Spleen (tissue), 11 donors: Measurements from ENCODE around the gene SLIT1. TPM values are rescaled to one million over a fixed set of nuclear protein-coding genes. Genes with fewer than 3 reads are reported as not detected.

Experiments used
- DNase-seq: peaks from one replicate; pipeline ENCODE4 v3.0.0-alpha.2; 2020
- H3K27ac ChIP-seq, 8 donors: fragments of 200-600 bp; sonication (generic) in 7 of 8; 1 replicate in 4 of 8; 2 replicates in 4 of 8; pipeline versions ENCODE4 v1.5.0 to v1.8.0; 2016 to 2021; ENCODE audit warnings: inconsistent platforms in 4 of 8, mild to moderate bottlenecking in 4 of 8, moderate library complexity in 1 of 8
- H3K27me3 ChIP-seq, 7 donors: fragments of 200-600 bp; sonication (generic) in 6 of 7; replicated peaks in 1 of 7; 1 replicate in 4 of 7; 2 replicates in 3 of 7; pipeline versions ENCODE4 v1.5.0 to v1.8.0; 2016 to 2021; ENCODE audit warnings: inconsistent platforms in 3 of 7, mild to moderate bottlenecking in 1 of 7
- H3K36me3 ChIP-seq, 6 donors: fragments of 200-600 bp; sonication (generic) in 5 of 6; 1 replicate in 4 of 6; 2 replicates in 2 of 6; pipeline versions ENCODE4 v1.5.0 to v1.8.0; 2016 to 2021; ENCODE audit warnings: inconsistent platforms in 2 of 6
- H3K4me1 ChIP-seq, 6 donors: fragments of 200-600 bp; sonication (generic) in 5 of 6; 1 replicate in 3 of 6; 2 replicates in 3 of 6; pipeline versions ENCODE4 v1.5.0 to v1.8.0; 2016 to 2021; ENCODE audit warnings: inconsistent platforms in 3 of 6
- H3K4me3 ChIP-seq, 8 donors: fragments of 200-600 bp; sonication (generic) in 7 of 8; 1 replicate in 4 of 8; 2 replicates in 4 of 8; pipeline versions ENCODE4 v1.5.0 to v1.8.0; 2016 to 2021; ENCODE audit warnings: inconsistent platforms in 4 of 8, mild to moderate bottlenecking in 4 of 8, moderate library complexity in 2 of 8
- H3K9me3 ChIP-seq, 8 donors: fragments of 200-600 bp; sonication (generic) in 7 of 8; 1 replicate in 4 of 8; 2 replicates in 4 of 8; pipeline versions ENCODE4 v1.5.0 to v1.8.0; 2016 to 2021; ENCODE audit warnings: inconsistent platforms in 4 of 8
- POLR2A ChIP-seq, 3 donors: fragments of 450-650 bp; IDR thresholded peaks; one replicate each; pipeline ENCODE4 v1.5.1; 2017; ENCODE audit warnings: antibody characterized with exemption in 3 of 3, mild to moderate bottlenecking in 1 of 3
- POLR2AphosphoS5 ChIP-seq, 3 donors: sonication (generic); formaldehyde crosslinking; IDR thresholded peaks; one replicate each; pipeline ENCODE4 v1.5.1; 2017; ENCODE audit warnings: antibody characterized with exemption in 3 of 3
- WGBS, 5 donors: extraction: QIAGEN DNeasy Blood & Tissue Kit in 3 of 5; methylation state at CpG; one replicate each; pipeline versions ENCODE4 v1.1.5 to v1.1.7; 2013 to 2018; 5-methylcytosine and 5-hydroxymethylcytosine counted together
- intact Hi-C: fragments of 100-400 bp; cut with DNase I; formaldehyde crosslinking; loops from one replicate; pipeline ENCODE4 v1.15.0; 2023; ENCODE audit warnings: low total_unique reads
- polyA plus RNA-seq, 3 donors: library from polyadenylated mRNA; stranded (reverse); fragments of 200-250 nt; gene quantifications; one replicate each; pipeline ENCODE4 v1.2.1, GENCODE V29; 2013
- total RNA-seq, 7 donors: library from RNA; depleted of rRNA in 3 of 7; stranded (reverse); fragments of >200 nt in 3 of 7; fragmentation: NEBNext Ultra II Directional in 4 of 7; extraction: Animal tissue kit (Norgen Biotek cat#: 25700) in 4 of 7; gene quantifications; one replicate each; pipeline versions ENCODE4 v1.1.0 to v1.2.1, GENCODE V29; 2016 to 2021
- TF ChIP-seq, protein P1 (sequence below), 11 experiments: fragments of 200-600 bp in 7 of 11; fragments of 450-650 bp in 4 of 11; sonication (generic) in 4 of 11; IDR thresholded peaks in 8 of 11; conservative IDR thresholded peaks in 3 of 11; 1 replicate in 7 of 11; 2 replicates in 4 of 11; pipeline versions ENCODE4 v1.4.0 to v1.8.0; 2016 to 2021; ENCODE audit warnings: antibody characterized with exemption in 11 of 11, inconsistent platforms in 4 of 11, mild to moderate bottlenecking in 1 of 11
- donor health status: healthy with polysubstance abuse.
- donor health status: DM: no; HTN: no; CAD: no; lungs with moderate emphysema.
- donor health status: DM: no; HTN: no; CAD: no.
- donor health status: Bipolar disorder and iron deficiency.
- donor health status: healthy.
- donor health status: DM: no; HTN: no; CAD: no.
- donor health status: DM: yes; HTN: yes; CAD: no.

SLIT1 gene
- total and polyA plus RNA-seq, 10 donors, result 0.11 to 0.82 (median 0.52) TPM

DNA sequence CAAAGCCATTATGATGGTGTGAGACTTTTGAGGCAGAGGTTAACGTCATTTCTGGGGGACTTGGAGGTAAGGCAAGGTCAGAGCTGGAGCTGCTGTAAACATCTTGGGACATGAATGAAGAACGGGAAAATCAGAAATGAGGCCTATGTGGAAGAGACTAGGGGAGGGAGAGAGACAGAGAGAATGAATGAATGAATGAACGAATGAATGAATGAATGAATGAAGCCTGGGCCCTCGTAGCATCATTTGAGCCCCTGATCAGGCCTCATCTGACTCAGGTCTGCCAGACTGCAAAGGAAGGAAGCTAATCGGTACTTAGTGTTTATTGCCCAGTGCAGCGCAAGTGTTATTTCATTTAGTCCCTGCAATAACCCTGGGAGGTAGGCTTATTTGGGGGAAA, 79.6 kb downstream of the SLIT1 start:
- H3K27ac ChIP-seq, result no peak overlapping the region
- H3K4me3 ChIP-seq, result no peak overlapping the region
- no peaks in the 10 kb centered on the region for H3K9me3 ChIP-seq
- WGBS, 5 donors, result 64 to 83% (median 65%) methylated on average over 6 of the region's 6 CpGs
- TF ChIP-seq POLR2A (IDR thresholded peaks at IDR 0.05) (no peak), POLR2AphosphoS5 (IDR thresholded peaks at IDR 0.05) (no peak)
- TF ChIP-seq, protein P1, sequence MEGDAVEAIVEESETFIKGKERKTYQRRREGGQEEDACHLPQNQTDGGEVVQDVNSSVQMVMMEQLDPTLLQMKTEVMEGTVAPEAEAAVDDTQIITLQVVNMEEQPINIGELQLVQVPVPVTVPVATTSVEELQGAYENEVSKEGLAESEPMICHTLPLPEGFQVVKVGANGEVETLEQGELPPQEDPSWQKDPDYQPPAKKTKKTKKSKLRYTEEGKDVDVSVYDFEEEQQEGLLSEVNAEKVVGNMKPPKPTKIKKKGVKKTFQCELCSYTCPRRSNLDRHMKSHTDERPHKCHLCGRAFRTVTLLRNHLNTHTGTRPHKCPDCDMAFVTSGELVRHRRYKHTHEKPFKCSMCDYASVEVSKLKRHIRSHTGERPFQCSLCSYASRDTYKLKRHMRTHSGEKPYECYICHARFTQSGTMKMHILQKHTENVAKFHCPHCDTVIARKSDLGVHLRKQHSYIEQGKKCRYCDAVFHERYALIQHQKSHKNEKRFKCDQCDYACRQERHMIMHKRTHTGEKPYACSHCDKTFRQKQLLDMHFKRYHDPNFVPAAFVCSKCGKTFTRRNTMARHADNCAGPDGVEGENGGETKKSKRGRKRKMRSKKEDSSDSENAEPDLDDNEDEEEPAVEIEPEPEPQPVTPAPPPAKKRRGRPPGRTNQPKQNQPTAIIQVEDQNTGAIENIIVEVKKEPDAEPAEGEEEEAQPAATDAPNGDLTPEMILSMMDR (IDR thresholded peaks at IDR 0.05 in 8 of 11, conservative IDR thresholded peaks at IDR 0.05 in 3 of 11), result no peak
- H3K4me1 ChIP-seq, result no peaks in the 10 kb centered on the region
- DNase-seq, result no peak
- H3K36me3 ChIP-seq, result no peaks in the 10 kb centered on the region
- H3K27me3 ChIP-seq, result peaks cover 0 to 28% (median 0%) of the 10 kb centered on the region in 7 donors
- intact Hi-C loops, result no loop called here

DNA sequence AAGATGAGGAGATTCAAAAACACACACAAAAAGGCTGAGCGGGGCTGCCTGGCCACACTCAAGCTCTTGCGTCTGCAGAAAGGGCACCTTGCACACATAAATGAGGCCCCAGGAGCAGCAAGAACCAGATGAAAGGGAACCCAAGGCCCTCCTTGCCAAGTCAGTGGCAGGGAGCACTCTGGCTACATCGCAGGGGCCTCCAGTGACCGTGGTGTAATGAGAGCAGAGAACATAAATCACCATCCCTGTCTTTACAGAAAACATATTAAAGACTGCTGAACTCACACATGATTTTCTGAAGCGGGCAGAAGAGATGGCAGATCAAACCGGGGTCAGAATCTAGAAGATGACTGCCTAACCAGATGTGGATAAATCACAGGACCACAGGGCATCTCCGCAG, 80.5 kb downstream of the SLIT1 start:
- H3K4me3 ChIP-seq, result no peak overlapping the region
- DNase-seq, result no peak
- no peaks in the 10 kb centered on the region for H3K36me3 ChIP-seq
- TF ChIP-seq, protein P1 (IDR thresholded peaks at IDR 0.05 in 8 of 11, conservative IDR thresholded peaks at IDR 0.05 in 3 of 11), result no peak
- TF ChIP-seq POLR2AphosphoS5 (IDR thresholded peaks at IDR 0.05), result no peak
- TF ChIP-seq POLR2A (IDR thresholded peaks at IDR 0.05), result no peak
- intact Hi-C loops, result no loop called here
- 79 to 84% (median 82%) methylated on average over 7 of the region's 7 CpGs for WGBS, 5 donors
- no peaks in the 10 kb centered on the region for H3K4me1 ChIP-seq
- no peak overlapping the region for H3K27ac ChIP-seq
- H3K9me3 ChIP-seq, result no peaks in the 10 kb centered on the region
- H3K27me3 ChIP-seq, result peaks cover 0 to 25% (median 0%) of the 10 kb centered on the region in 7 donors

DNA sequence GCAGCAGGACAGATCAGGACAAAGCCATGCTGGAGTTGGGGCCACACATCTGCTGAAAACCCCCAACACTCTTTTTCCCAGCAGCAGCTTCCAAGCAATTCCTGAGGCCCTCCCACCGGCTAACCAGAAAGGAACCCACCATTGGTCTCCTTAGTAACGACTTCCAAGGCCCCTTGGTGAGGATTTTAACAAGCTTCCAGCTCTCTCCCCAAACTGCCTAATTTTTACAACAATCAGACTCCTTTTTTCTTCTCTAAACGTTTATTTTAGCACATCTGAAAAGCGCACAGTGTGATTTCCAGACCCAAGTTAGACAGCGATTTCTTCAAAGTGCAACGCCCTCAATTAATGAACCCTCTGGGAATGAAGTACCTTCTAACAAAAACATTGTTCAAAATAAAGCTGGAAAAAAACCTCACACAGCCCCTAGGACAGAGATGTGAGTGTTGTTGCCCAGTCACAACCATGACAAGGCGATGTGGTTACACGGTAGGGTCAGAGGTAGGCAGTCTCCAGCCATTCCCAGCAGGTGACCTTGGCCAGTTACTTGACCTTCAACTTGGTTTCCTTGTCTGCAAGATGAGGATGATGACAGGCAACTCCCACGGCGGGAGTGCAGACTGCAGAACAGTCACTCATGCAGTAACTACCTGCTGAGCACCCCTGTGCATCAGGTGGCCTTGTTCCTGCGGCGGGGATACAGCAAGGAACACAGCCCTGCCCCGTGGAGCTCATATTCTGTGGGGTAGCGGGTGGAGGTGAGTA, 82.3 kb downstream of the SLIT1 start:
- 65 to 77% (median 70%) methylated on average over 14 of the region's 14 CpGs for WGBS, 5 donors
- Histone ChIP-seq H3K36me3 (no peaks in the 10 kb centered on the region), H3K4me3 (no peak overlapping the region), H3K9me3 (no peaks in the 10 kb centered on the region), H3K27me3 (peaks cover 0 to 27% (median 0%) of the 10 kb centered on the region in 7 donors), H3K4me1 (no peaks in the 10 kb centered on the region), H3K27ac (no peak overlapping the region)
- intact Hi-C loops, result no loop called here
- no peak for DNase-seq
- TF ChIP-seq, protein P1 (IDR thresholded peaks at IDR 0.05 in 8 of 11, conservative IDR thresholded peaks at IDR 0.05 in 3 of 11), result no peak
- TF ChIP-seq POLR2A (IDR thresholded peaks at IDR 0.05), result no peak
- TF ChIP-seq POLR2AphosphoS5 (IDR thresholded peaks at IDR 0.05), result no peak

DNA sequence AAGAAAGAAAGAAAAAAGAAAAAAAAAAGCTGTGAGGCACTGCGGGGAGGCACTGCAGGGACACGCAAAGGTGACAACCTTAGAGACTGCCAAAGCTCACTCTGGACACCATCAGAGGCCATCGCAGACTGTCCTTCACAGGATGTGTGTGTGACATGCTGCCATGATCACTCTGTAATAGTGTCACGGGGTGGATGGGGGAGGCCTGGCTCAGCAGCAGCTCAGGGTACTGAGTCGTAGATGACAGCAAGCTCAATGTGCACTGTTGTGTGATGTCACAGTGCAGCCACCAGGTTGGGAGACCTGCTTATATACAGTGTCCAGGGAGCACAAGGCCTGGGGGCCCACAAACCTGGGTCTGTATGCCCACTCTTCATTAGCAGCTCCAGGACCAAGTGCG, 83.3 kb downstream of the SLIT1 start:
- Histone ChIP-seq H3K27ac (no peak overlapping the region), H3K9me3 (no peaks in the 10 kb centered on the region), H3K36me3 (no peaks in the 10 kb centered on the region), H3K4me1 (peaks cover 0 to 1% (median 0%) of the 10 kb centered on the region in 6 donors), H3K27me3 (peaks cover 0 to 27% (median 0%) of the 10 kb centered on the region in 7 donors), H3K4me3 (no peak overlapping the region)
- TF ChIP-seq POLR2A (IDR thresholded peaks at IDR 0.05), result no peak
- TF ChIP-seq, protein P1 (IDR thresholded peaks at IDR 0.05 in 8 of 11, conservative IDR thresholded peaks at IDR 0.05 in 3 of 11), result no peak
- no peak for TF ChIP-seq POLR2AphosphoS5 (IDR thresholded peaks at IDR 0.05)
- WGBS, 5 donors, result 88 to 92% (median 90%) methylated on average over 6 of the region's 6 CpGs
- intact Hi-C loops, result no loop called here
- no peak for DNase-seq
